ENCODE measurements around the gene PEX11G.

- TF ChIP-seq CTCF (conservative IDR thresholded peaks at IDR 0.05; ENCODE audit: low read depth in 2 of 2) (no peak), POLR2AphosphoS5 (IDR thresholded peaks at IDR 0.05; ENCODE audit: low read depth) (no peak), NANOG (IDR thresholded peaks at IDR 0.05; ENCODE audit: borderline replicate concordance) (no peak)
Observed at GRCh38 chr19:7486923-7487322, 1.9 kb downstream of the PEX11G start.

Data from GM23338 (cell line).